ENCODE results near the gene ADO. TPM values are rescaled to one million over a fixed set of nuclear protein-coding genes. Genes with fewer than 3 reads are reported as not detected.
A peak's percentile ranks its signal among the peaks of the same experiment; 100 is the strongest.
"Not testable (repeated sequence)": the region's sequence is repeated elsewhere in the genome, so short reads cannot be mapped to it uniquely, and the experiment has no call there.

ADO gene
- total RNA-seq: 16.0 TPM
- long read RNA-seq, transcript ADO-201 (1 exons, 3,627 nt): major isoform, 27 of 27 reads
- long read RNA-seq, partial matches to known transcripts: 0 of 27 reads
- long read RNA-seq, other reads (novel, unspliced or antisense): 0 of 27 reads

DNA sequence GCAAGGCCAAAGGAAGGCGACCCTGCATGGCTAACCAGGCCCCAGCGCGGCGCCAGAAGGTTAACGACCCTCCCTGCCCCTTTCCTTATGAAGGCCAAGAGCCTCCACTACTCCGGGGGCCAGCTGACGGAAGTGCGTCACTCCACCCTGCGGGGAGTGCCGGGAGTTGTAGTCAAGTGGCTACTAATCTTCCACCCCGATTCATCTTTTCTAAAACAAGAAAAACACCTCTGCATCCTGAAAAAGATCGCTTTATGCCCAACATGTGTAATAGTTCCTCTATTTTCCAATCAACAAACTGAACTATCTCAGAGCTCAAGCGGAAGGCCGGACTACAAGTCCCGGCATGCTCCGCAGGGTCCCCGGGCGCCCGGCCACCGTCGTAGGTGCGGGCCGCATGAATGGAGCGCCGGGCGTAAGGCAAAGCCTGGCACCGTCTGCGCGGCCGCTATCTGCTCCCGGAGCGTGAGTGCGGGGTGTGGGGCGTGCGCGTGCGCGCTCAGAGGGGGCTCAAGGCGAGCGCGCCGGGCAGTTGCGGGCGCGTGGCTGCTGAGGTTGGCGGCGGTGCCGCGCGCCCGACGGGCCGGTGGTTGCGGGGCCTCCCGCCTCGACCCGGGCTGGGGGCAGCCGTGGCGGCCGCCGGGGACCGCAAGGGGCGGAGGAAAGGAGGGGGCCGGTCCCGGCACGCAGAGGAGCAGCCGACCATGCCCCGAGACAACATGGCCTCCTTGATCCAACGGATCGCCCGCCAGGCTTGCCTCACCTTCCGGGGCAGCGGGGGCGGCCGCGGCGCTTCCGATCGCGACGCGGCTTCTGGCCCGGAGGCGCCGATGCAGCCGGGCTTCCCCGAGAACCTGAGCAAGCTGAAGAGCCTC, at the start of gene ADO:
Gene ADO (plus strand): TSS at position 365 of the 875 bp plus-strand sequence. CDS start 340 bp downstream, at position 705.
- intact Hi-C loops (cut with DNase I): no loop called here
- DNase-seq (peak; percentile 92), ATAC-seq (ENCODE audit: poor library complexity) (peak; percentile 95)

DNA sequence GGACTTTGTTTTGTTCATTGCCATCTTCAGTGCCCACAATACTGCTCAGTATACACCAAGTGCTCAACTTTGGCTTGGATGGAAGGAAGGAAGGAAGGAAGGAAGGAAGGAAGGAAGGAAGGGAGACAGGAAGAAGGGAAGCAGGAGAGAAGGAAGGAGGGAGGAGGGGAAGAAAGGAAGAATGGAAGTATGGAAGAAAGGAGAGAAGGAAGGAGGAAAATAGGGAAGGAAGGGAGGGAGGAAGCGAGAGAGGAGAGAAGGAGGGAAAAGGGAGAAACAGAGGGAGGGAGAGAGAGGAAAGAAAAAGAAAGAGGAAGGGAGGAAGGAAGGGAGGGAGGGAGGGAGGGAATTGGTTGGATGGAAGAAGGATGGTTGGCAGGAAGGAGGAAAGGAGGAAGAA, 49.6 kb upstream of the ADO start:
- ATAC-seq (ENCODE audit: poor library complexity): no peak
- intact Hi-C loops (cut with DNase I): no loop called here
- DNase-seq: no peak

DNA sequence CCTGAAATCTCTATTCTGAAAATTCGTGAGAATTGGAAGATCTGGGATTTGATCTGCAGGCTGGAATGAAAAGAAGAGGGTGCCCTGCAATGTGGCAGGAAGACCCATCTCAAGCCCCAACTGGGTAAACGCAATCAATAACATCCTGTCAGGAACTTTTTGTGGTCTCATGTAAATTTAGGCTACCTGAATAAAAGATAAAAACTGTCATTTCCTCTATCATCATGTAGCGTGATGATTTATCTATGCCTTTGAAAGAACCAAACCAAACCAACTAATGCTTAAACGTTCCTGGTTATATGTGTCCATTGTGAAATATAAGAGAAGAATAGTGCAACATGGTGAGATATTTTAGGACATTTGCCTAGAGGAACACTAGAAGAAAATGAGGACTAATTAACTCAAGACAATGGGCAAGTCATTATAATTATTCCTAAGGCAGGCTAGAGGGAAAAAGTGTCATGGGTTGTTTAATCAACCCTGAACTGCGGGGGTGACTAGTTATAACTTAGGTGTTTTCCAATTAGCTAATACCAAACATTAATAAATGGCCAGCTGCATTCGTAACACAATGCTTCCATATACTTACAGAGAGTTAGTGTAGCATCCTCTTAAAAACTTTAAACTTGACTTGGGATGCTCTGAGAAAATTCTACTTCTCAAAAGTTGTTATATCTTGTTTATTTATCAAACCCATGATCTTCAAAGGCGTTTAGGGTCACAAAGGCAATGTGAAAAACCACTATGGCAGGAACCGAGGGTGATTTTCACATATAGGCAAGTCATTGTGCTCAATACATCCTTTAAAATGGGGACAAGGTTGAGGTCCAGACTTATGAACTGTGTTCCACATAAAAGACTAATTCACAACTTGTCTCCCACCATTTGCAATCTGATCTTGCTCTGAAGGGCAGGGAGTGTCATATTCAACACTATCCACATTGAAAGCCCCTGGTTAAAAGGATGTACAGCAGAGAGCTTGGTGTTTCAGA, 48.6 kb upstream of the ADO start:
- no peak for DNase-seq
- intact Hi-C loops (cut with DNase I): no loop called here
- ATAC-seq (ENCODE audit: poor library complexity): no peak

DNA sequence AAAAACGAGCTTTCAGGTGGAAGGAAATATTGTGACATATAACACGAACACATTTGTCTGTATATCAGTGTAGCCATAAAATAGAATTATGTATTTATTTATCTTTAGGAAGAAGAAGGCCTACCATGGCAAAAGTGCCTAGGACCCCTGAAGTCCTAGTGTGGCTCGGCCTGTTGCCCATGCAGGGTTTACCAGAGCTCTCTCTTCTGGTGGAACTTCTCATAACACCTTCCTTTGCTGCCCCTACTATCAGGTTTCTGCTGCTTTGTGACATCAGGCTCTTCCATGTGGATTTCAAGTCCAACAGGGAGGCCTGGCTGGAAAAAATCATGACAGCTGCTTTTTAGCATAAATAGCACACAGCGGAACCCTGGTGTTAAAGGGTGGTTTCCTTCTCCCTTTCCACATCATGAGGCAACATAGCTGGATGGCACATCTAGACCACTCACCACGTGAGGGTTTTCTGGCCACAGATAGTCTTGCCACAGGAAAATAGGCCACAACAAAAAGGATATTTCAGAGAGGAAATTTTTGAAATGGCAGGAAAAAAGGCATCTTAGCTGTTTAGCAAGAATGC, 44.8 kb upstream of the ADO start:
- intact Hi-C loops (cut with DNase I): no loop called here
- ATAC-seq (ENCODE audit: poor library complexity): no peak
- no peak for DNase-seq

DNA sequence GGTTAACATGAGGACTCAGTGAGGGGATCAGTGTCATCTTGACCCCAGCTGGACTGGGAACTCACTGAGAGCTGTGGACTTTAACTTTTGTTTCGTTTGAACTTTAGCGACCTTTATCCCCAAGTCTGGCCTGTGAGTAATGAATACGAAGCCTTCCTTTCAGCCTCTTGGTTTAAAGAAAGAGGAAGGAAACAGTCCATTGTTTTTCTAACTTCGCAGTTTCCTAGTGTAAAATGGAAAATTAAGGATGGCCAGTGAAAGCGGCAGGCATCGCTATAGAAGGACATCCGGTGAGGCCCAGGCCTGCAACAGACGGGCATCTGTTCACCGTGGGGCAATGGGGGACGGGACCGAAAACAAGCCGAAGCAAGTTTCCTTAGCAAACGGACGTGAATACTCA, 44.1 kb upstream of the ADO start:
- intact Hi-C loops (cut with DNase I): no loop called here
- ATAC-seq (ENCODE audit: poor library complexity) (peak; percentile 14), DNase-seq (peak; percentile 52)

DNA sequence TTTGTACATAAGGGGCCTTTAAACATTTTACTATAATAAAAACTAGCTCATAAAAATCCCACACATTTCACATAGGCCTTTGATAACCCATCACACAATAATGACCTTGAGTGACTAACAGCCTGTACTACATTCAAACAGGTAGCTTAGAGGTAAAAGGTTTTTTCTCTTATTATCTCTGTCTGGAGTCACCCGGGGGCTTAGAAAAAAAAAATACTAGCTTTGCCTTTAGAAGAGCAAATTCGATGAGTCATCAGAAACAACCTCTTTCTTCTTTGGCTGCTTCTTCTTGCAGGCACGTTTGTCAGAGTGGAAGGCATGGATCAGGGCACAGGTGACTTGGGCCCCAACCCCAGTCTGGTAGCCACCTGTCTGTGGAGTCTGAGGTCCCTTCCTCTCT, 43.4 kb upstream of the ADO start:
- ATAC-seq (ENCODE audit: poor library complexity) (no peak), DNase-seq (no peak)
- intact Hi-C loops (cut with DNase I): no loop called here

DNA sequence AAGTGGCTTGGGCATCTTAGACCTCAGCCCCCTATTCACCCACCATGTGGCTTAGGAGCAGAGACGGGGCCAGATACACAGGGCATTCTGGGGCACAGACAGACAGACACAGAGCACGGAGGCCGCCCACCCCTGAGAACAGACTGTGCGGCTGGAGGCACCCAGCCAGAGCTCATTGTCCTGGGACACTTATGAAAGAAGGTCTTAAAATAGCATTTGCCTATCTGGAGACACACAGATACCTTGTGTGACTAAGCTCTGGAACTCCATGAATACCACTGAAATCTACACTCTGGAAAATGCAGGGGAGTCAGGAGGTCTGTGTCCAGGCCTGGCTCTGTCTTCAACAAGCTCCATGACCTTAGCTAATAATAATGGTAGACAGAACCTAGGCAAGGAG, 41.4 kb upstream of the ADO start:
- intact Hi-C loops (cut with DNase I): no loop called here

DNA sequence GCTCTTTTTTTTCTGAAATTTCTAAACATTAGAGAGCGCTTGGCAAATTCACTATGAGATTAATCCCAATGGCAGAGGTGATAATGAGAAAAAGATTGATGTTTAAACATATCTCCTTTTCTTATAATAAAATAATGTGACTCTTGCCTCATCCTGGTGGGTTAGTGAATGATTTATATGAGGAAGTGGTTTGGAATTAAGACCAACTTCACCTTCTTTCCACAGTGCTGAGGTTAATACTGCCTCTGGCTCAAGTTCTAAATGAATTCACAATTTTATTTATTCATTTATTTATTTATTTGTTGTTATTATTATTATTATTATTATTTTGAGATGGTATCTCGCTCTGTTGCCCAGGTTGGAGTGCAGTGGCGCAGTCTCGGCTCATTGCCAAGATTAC, 40.5 kb upstream of the ADO start:
- no peak for ATAC-seq (ENCODE audit: poor library complexity)
- intact Hi-C loops (cut with DNase I): no loop called here

More for the DNA sequence above, 41.4 kb upstream of the ADO start:
- ATAC-seq (ENCODE audit: poor library complexity): peak; percentile 95
- peak; percentile 82 for DNase-seq

DNA sequence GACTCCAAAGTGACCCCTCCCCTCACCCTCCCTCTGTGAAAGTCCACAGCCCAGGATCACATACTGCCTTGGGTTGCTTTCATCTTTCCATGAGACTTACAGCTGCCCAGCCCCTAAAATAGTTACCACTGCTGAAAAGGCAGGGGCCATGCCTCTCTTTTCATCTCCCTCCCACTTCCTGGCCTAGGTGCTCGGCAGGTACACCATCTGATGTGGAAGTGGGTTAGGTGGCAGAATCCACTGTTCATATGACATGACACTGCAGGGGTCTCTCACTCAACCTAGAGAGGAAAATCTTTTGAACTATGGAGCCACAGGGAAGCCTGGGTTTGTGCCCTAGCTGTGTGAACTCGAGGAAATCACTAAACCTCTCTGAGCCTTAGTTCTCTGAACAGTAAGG, 38.8 kb upstream of the ADO start:
- no peak for ATAC-seq (ENCODE audit: poor library complexity)
- intact Hi-C loops (cut with DNase I): no loop called here
- no peak for DNase-seq

More for the DNA sequence above, 40.5 kb upstream of the ADO start:
- no peak for DNase-seq

DNA sequence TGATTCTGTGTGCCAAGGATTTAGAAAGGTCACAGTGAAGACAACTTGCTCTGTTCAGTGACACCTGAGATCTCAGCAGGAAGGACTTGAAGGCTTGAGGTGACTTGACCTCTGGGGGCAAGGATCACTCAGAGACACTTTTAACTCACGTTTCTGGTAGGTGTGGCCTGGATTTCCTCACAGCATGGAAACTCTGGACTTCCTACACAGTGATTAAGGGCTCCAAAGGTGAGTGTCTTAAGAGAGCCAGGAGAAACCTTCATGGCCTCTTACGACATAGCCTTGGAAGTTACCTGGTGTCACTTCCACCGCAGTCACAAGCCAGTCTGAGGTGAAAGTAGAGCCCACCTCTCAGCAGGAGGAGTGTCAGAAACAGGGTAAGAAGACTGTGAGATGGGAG, 38.1 kb upstream of the ADO start:
- ATAC-seq (ENCODE audit: poor library complexity): no peak
- no peak for DNase-seq
- intact Hi-C loops (cut with DNase I): no loop called here

DNA sequence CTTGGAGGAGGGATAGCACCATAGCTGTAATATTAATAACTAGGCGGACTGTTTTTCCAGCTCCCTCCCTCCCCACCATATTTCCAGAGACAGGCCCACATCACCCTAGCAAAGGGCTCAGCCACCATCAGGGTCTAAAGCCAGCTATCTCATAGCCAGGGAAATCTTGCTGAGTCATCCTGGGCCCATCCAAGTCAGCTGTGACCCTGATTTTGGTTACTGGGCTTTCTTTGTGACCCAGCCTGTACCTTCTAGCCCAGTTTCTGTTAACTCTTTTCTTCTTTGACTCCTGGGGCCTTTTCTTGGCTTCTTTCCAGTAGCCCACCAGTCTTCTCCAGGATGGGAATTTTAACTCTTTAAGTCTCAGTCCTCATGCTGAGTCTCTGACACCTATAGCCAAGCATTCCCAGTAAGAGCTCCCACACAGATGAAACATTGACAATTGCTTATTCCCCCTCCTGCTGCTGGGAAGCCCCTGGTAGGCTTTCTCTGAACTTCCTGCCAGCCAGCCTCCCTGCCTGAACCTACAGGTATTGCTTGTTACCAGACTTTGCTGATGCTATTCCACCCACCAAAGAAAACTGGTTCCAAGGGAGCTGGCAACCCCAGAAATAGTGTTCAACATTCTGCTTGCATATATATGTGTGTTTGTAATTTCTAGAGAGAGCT, 34.8 kb upstream of the ADO start:
- intact Hi-C loops (cut with DNase I): no loop called here
- DNase-seq: no peak
- peak; percentile 54 for ATAC-seq (ENCODE audit: poor library complexity)

DNA sequence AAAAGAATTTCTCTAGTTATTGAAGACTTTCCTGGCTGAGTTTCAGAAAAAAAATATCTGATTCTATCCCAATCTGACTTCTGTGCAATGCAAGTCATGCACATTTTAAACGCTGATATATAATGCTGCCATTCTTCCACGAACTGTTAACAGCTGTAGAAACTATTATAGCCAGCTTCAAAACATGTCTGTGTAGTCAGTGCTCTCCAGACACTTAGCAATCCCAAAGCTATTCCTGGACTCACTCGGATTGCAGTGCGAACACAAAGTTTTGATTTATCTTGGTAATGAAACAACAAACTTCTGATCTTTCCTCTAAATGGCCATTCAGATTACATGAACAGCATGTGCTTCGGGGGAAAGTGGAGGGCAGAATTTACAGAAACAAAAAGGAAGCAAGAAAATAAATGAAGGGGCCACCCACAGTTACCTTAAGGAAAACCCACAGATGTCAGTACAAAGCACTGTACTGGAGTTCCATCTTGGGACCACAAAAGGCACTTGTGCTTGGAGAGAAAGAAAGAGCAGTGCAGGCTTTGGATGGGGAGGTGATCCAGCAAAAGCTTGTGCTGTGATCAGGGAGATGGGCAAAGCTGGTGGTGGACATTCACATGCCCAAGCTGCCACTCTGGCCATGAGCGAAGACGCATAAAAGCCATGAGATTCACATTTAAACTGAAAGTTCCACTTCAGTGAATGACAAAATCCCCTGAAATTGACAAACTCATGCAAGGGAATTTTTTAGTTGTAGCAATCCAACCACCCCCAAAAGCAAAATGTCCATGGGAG, 32.1 kb upstream of the ADO start:
- intact Hi-C loops (cut with DNase I): no loop called here
- ATAC-seq (ENCODE audit: poor library complexity) (peak; percentile 78), DNase-seq (no peak)

DNA sequence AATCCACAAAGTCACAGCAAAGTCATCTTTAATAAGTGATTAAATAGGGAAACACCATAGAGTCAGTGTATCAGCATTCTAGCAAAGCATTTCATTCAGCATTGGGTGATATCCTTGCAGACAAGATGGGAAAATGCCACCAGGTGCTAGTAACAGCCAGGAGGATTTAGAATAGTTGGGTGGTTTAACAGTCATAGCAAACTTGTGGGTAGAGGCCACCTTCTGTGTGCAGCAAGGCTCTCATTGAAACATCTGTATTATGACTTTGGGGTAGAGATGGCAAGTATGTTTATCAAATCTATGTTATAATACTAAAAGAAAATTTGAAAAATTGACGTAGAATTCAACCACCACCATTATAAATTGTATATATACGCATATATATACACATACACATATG, 26.4 kb upstream of the ADO start:
- DNase-seq (no peak), ATAC-seq (ENCODE audit: poor library complexity) (no peak)
- intact Hi-C loops (cut with DNase I): no loop called here

DNA sequence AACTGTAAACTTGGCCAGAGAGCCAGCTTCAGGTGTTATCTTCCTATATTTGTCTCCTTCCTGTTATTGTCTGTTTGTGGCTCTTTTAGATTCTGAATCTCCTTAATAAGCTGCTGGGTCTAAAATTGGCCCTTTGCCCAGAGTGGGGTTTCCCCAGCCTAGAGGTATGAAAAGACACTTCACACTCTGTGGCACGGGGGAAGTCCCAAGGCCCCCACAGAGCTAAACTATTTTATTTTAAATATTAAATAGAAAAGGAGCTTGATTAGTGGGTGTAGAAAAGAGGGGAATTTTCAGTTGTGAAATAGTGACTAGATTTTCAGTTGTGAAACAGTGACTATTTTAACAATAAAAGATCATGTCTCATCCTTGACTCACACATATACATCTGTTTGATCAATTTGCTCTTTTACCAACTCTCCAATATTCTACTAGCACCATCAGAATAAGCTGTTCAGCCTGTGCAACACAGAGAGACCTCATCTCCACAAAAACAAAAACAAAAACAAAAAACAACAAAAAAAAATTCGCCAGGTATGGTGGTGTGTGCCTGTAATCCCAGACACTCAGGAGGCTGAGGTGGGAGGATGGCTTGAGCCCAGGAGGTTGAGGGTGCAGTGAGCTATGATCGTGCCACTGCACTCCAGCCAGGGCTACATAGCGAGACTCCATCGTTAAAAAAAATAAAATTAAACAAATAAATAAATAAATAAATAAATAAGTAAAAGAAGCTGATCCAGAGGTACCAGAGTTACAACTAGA, 24.9 kb upstream of the ADO start:
- ATAC-seq (ENCODE audit: poor library complexity) (no peak), DNase-seq (no peak)
- intact Hi-C loops (cut with DNase I): no loop called here

DNA sequence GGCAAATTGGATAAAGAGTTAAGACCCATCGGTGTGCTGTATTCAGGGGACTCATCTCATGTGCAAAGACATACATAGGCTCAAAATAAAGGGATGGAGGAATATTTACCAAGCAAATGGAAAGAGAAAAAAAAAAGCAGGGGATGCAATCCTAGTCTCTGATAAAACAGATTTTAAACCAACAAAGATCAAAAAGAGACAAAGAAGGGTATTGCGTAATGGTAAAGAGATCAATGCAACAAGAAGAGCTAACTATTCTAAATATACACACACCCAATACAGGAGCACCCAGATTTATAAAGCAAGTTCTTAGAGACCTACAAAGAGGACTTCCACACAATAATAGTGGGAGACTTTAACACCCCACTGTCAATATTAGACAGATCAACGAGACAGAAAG, 20.0 kb upstream of the ADO start:
- intact Hi-C loops (cut with DNase I); DNase-seq; ATAC-seq (ENCODE audit: poor library complexity): not testable (repeated sequence)

DNA sequence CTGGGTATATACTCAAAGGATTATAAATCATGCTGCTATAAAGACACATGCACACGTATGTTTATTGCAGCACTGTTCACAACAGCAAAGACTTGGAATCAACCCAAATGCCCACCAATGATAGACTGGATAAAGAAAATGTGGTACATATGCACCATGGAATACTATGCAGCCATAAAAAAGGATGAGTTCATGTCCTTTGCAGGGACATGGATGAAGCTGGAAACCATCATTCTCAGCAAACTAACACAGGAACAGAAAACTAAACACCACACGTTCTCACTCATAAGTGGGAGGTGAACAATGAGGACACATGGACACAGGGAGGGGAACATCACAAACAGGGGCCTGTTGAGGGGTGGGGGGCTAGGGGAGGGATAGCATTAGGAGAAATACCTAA, 16.2 kb upstream of the ADO start:
- DNase-seq; intact Hi-C loops (cut with DNase I); ATAC-seq (ENCODE audit: poor library complexity): not testable (repeated sequence)

DNA sequence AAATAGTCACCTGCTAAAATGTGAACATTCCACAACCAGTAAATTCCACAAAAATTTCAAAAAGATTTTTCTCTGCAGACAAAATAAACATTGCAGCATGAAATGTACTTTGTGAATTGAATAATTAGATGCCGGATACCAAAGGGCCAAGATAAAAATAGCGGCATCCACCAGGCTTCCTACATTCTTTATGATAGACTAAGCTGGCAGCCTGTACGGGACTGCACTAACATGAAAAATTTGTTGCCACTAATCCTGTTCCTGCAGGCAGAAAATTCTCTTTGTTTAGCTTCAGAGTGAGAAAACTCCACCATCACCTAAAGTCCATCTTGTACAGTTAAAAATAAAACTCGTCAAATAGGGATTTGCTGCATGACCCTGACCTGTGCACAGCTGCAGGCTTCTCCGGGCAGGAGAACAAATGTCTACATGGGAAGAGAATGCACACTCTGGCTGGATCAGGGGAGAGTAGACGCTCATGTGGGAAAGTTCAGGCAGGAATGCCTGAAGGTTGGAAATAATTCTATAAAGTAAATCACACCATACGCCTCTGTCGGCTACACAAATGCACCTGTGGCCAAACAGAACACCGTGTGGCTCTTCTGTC, 15.6 kb upstream of the ADO start:
- no peak for DNase-seq
- ATAC-seq (ENCODE audit: poor library complexity): peak; percentile 77
- intact Hi-C loops (cut with DNase I): no loop called here

Data from Right ventricle myocardium superior (tissue), 1 donor.